ENCODE results near the gene PTPRU. TPM values are rescaled to one million over a fixed set of nuclear protein-coding genes. Genes with fewer than 3 reads are reported as not detected.
"Not testable (repeated sequence)": the region's sequence is repeated elsewhere in the genome, so short reads cannot be mapped to it uniquely, and the experiment has no call there.

The PTPRU gene
- total RNA-seq, 4 donors from 2014 or later: 5.6 to 9.7 (median 7.4) TPM

DNA sequence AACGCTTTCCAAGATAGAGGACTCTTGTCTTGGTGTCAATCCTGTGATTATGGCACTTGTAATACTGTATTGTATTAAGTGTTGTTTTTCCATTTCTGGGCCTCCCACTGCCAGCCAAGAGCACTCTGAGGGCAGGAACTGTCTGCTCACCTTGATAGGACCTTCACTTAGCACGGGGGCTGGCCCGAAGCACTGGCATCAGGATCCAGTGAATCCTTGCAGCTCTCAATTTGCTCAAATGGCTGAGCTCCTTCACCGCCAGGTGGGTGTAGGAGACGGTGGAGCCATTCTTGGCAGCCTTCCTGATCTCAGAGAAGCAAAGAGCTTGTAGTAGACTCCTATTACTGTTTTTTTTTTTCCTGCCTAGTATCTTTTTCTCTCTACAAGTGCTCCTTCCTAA is 23.3 kb upstream of the PTPRU start:
- no peaks in the 10 kb centered on the region for H3K4me1 ChIP-seq
- no peak overlapping the region for H3K4me3 ChIP-seq
- H3K27me3 ChIP-seq: no peaks in the 10 kb centered on the region
- H3K36me3 ChIP-seq: peaks cover 0 to 21% (median 2%) of the 10 kb centered on the region in 4 donors
- H3K27ac ChIP-seq: no peak overlapping the region
- TF ChIP-seq CTCF (IDR thresholded peaks at IDR 0.05) (no peak), EP300 (IDR thresholded peaks at IDR 0.05; ENCODE audit: low read depth) (no peak), POLR2AphosphoS5 (IDR thresholded peaks at IDR 0.05) (no peak), POLR2A (IDR thresholded peaks at IDR 0.05) (no peak)
- in situ Hi-C loops (cut with MboI; ENCODE audit: low pct_ligation_motif_present in 1 of 4, low pct_unique_long_range_greater_than_20kb in 1 of 4, low sequenced_read_pairs in 3 of 4) (loop anchor here in 2 of 4 donors (10.0 to 25.0 kb wide), 2 partner anchors 318 to 426 kb away; no protein-coding TSS in a partner anchor), intact Hi-C loops (cut with DNase I; ENCODE audit: low total_unique reads) (no loop called here)
- DNase-seq: no peak
- no peaks in the 10 kb centered on the region for H3K9me3 ChIP-seq
- WGBS, 2 donors (ENCODE audit: low coverage in 1 of 2): 94% methylated on average over 5 of the region's 5 CpGs; no CpG with 5 or more reads in 1 of the 2 donors

DNA sequence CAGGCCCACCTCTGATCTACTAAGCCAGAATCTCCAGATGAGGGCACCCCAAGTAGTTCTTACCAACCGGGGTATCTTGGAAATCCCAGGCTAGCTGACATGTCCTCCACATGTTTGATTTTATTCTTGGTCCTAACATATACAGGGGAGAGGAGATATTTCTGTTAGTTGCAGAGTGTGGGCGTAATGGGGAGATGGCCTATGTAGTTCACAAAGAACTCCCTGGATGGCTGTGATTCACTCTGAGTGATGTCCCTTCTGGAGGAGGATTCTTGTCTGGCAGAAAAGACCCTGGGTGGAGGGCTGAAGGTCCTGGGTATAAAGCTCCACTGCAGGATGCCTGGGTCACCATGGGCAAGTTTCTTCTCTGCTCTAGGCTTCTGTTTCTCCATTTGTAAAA is 18.7 kb upstream of the PTPRU start:
- WGBS, 2 donors (ENCODE audit: low coverage in 1 of 2): 100% methylated on average over 2 of the region's 2 CpGs; no CpG with 5 or more reads in 1 of the 2 donors
- Histone ChIP-seq H3K36me3 (peaks cover 0 to 14% (median 2%) of the 10 kb centered on the region in 4 donors), H3K4me1 (no peaks in the 10 kb centered on the region), H3K9me3 (no peaks in the 10 kb centered on the region), H3K4me3 (no peak overlapping the region), H3K27ac (no peak overlapping the region), H3K27me3 (no peaks in the 10 kb centered on the region)
- in situ Hi-C loops (cut with MboI; ENCODE audit: low pct_ligation_motif_present in 1 of 4, low pct_unique_long_range_greater_than_20kb in 1 of 4, low sequenced_read_pairs in 3 of 4): loop anchor here in 2 of 4 donors (10.0 to 25.0 kb wide), 2 partner anchors 323 to 430 kb away; no protein-coding TSS in a partner anchor
- TF ChIP-seq EP300 (IDR thresholded peaks at IDR 0.05; ENCODE audit: low read depth) (no peak), POLR2AphosphoS5 (IDR thresholded peaks at IDR 0.05) (no peak), POLR2A (IDR thresholded peaks at IDR 0.05) (no peak), CTCF (IDR thresholded peaks at IDR 0.05) (no peak)
- no peak for DNase-seq
- intact Hi-C loops (cut with DNase I; ENCODE audit: low total_unique reads): no loop called here

DNA sequence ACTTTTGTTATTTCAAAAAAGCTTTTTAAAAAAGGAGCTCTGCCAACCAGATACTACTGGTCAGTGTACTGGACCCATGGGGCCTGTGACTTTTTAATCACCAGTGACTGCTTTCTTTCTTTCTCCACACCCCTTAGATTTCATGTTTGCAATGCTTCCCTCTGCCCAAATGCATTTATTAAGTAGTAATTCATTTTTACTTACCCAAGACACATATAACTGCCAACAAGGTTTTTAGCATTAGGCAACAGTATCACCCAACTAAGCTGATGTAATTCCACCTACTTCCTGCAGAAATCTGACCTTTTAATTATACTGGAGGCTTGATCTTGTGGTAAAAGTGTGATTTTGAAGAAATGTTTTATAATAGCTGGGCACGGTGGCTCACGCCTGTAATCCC is 18.1 kb upstream of the PTPRU start:
- 91% methylated on average over 2 of the region's 2 CpGs; no CpG with 5 or more reads in 1 of the 2 donors for WGBS, 2 donors (ENCODE audit: low coverage in 1 of 2)
- in situ Hi-C loops (cut with MboI; ENCODE audit: low pct_ligation_motif_present in 1 of 4, low pct_unique_long_range_greater_than_20kb in 1 of 4, low sequenced_read_pairs in 3 of 4): loop anchor here in 2 of 4 donors (10.0 to 25.0 kb wide), 2 partner anchors 323 to 431 kb away; no protein-coding TSS in a partner anchor
- Histone ChIP-seq H3K4me1 (no peaks in the 10 kb centered on the region), H3K4me3 (no peak overlapping the region), H3K9me3 (no peaks in the 10 kb centered on the region), H3K27ac (no peak overlapping the region), H3K36me3 (peaks cover 0 to 11% (median 0%) of the 10 kb centered on the region in 4 donors), H3K27me3 (no peaks in the 10 kb centered on the region)
- no peak for DNase-seq
- no peak for TF ChIP-seq POLR2A (IDR thresholded peaks at IDR 0.05)
- no peak for TF ChIP-seq POLR2AphosphoS5 (IDR thresholded peaks at IDR 0.05)
- no peak for TF ChIP-seq CTCF (IDR thresholded peaks at IDR 0.05)
- no peak for TF ChIP-seq EP300 (IDR thresholded peaks at IDR 0.05; ENCODE audit: low read depth)
- intact Hi-C loops (cut with DNase I; ENCODE audit: low total_unique reads): no loop called here

GRCh38 chr1:29221296-29221695 is 15.0 kb upstream of the PTPRU start:
- no peak overlapping the region for H3K27ac ChIP-seq
- 92 to 94% methylated on average over 3 of the region's 3 CpGs for WGBS, 2 donors (ENCODE audit: low coverage in 1 of 2)
- H3K27me3 ChIP-seq: no peaks in the 10 kb centered on the region
- no peaks in the 10 kb centered on the region for H3K9me3 ChIP-seq
- no peak for TF ChIP-seq EP300 (IDR thresholded peaks at IDR 0.05; ENCODE audit: low read depth)
- no peak for TF ChIP-seq CTCF (IDR thresholded peaks at IDR 0.05)
- no peak for TF ChIP-seq POLR2A (IDR thresholded peaks at IDR 0.05)
- TF ChIP-seq POLR2AphosphoS5 (IDR thresholded peaks at IDR 0.05): no peak
- no peak overlapping the region for H3K4me3 ChIP-seq
- intact Hi-C loops (cut with DNase I; ENCODE audit: low total_unique reads): no loop called here
- no peak for DNase-seq
- no peaks in the 10 kb centered on the region for H3K4me1 ChIP-seq
- no peaks in the 10 kb centered on the region for H3K36me3 ChIP-seq
- in situ Hi-C loops (cut with MboI; ENCODE audit: low pct_ligation_motif_present in 1 of 4, low pct_unique_long_range_greater_than_20kb in 1 of 4, low sequenced_read_pairs in 3 of 4): loop anchor here in 1 of 4 donors (25.0 kb wide), 1 partner anchor 434 kb away; no protein-coding TSS in a partner anchor

DNA sequence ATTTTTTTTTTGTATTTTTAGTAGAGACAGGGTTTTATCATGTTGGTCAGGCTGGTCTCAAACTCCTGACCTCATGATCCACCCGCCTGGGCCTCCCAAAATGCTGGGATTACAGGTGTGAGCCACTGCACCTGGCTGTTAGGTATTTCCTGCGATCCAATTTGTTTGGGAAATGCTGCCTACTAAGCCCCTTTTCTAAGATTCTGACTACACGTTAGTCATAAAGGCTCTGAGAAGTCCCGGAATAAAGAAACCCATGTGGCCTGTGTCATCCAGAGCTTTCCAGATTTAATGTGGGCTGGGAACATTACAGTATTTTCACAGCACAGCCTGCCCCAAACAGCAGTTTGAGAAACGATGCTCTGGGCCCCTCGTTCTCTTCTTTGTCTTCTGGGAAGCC is 14.1 kb upstream of the PTPRU start:
- H3K27me3 ChIP-seq; H3K9me3 ChIP-seq; H3K27ac ChIP-seq; intact Hi-C loops (cut with DNase I; ENCODE audit: low total_unique reads); DNase-seq; H3K4me3 ChIP-seq; H3K36me3 ChIP-seq; H3K4me1 ChIP-seq: not testable (repeated sequence)
- in situ Hi-C loops (cut with MboI; ENCODE audit: low pct_ligation_motif_present in 1 of 4, low pct_unique_long_range_greater_than_20kb in 1 of 4, low sequenced_read_pairs in 3 of 4): loop anchor here in 1 of 4 donors (25.0 kb wide), 1 partner anchor 435 kb away; no protein-coding TSS in a partner anchor
- 90 to 95% methylated on average over 4 to 6 of the region's 6 CpGs for WGBS, 2 donors (ENCODE audit: low coverage in 1 of 2)

All from transverse colon (tissue), 4 donors.